GM18499 (cell line): ENCODE measurements around the gene MAPRE2.

Experiments
- ATAC-seq: cut with Tn5 transposase; IDR thresholded peaks from one replicate; pipeline ENCODE4 v1.9.1; 2021; ENCODE audit warnings: moderate number of reproducible peaks; ENCODE audit not compliant: insufficient read depth, unreplicated experiment

The MAPRE2 gene

DNA sequence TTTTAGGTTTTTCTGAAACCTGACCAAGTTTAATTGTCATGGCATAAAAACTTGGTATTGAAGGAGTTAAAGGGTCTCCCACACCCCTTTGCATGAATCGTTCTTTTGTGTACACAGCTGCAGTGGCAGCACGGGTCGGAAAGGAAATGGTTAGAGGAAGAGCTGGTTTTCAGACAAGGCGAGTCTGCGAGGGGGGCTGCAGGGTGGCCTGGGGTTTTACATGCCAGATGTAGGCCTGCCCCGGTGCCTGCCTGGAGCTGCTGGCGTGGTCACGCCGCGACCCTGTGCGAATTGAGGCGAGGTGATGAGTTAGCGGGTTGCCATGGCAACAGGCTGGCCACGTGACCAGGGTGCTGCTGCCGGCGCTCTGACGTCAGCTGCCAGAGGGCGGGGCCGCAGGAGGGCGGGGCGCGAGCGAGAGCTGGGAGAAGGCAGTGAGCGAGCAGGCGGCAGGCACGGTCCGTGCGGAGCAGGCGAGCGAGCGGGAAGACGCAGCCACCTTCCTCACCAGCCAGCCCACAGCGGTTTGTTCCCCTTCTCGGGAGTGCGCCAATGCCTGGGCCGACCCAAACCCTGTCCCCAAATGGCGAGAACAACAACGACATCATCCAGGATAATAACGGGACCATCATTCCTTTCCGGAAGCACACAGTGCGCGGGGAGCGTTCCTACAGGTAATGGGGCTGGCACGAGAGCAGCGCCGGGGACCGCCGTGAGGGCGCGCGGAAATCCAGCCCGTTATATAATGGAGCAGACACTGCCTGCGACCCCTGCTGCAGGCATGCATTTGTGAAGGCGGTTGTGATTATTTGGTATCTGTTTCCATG is at the start of gene MAPRE2:
Gene MAPRE2 (plus strand): TSS at position 426 of the 827 bp plus-strand sequence. CDS start 127 bp downstream, at position 553.
- peak; percentile 62 for ATAC-seq

DNA sequence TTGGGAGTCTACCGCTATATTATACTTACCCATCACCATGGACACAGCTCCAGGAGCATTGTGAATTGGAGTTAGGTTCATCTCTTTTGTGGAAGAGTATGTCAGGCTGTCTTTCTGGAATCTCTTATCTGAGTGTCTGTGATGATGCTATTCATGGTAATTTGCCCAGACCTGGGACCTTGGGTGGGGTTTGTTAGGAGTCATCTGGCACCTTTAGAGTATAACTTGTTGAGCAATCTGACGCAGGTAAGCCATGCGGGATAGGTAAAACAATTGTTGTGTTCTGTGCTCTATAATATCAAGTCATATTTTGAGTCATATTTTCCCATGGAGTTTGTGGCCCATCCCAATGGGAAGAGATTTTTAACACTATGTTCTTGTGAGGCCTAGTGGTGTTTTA is 49.7 kb upstream of the MAPRE2 start:
- ATAC-seq = no peak

DNA sequence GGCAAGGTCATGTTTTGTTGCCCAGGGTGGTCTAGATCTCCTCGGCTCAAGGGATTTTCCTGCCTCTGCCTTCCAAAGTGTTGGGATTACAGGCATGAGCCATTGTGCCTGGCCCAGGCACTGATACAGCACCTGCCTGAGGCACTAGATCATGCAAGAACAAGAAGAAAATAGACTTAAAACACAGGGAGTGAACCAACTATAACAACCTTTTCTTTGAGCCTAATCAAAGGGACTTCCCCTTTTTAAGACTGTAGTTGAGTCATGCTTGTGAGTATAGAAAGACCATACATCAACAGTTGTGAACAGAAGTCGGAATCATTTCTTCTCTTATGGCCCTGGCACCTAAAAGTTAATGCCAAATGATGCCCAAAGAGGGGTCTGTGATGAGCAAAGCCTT is 47.9 kb upstream of the MAPRE2 start:
- ATAC-seq = no peak

DNA sequence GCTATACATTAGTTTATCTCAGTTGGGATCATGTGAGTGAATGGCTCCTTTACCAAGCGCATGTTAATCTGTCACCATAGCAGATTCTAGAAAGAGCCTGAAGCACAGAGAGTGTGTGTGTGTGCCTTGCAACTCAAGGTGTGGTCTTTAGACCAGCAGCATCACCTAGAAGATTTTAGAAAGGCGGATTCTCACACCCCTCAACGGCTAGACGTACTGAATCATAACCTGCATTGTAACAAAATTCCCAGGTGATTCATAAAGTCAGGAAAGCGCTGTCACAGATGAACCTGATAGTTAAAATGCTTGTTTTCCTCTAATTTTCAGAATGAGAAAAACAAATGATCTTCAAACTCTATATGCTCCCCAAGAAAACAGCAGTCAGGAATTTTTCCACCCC is 45.5 kb upstream of the MAPRE2 start:
- no peak for ATAC-seq

DNA sequence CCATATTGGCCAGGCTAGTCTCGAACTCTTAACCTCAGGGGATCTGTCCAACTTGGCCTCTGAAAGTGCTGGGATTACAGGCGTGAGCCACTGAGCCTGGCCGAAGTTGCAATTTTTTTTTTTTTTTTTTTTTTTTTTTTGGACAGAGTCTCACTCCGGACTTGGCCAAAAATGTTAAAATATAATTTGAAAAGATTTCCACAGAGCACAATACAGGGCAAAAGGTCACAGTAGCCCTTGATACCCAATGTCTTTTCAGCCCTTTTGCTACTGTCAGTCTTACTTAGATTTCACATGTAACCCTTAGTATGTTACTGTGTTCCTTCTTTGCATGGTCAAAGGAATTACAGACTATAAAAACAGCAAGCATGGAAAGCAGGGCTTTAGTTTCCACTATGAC is 42.6 kb upstream of the MAPRE2 start:
- no peak for ATAC-seq

DNA sequence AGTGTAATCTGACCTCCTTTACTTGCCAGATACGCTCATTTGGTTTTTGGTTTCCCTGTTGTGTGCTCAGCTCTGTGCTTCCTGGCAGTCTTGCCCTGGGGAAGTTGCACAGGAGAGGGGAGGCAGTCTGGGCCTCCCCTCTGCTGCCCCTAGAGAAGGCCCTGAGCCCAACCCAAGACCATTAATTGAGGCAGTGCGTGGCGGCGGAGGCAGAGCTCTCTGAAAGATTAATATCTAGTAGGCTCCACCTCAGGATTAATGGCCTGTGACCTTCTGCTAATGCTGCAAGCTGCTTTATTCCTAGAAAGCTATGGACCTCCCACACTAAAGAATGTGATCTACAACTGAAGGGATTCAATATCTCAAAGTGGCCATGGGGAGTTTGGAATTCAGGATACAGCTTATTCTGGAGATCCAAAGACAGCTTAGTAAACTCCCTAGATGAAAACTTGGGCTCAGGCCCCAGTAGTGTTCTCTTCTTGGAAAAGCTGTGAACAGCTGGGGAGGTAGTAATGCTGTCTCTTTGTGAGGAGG is 41.4 kb upstream of the MAPRE2 start:
- no peak for ATAC-seq

DNA sequence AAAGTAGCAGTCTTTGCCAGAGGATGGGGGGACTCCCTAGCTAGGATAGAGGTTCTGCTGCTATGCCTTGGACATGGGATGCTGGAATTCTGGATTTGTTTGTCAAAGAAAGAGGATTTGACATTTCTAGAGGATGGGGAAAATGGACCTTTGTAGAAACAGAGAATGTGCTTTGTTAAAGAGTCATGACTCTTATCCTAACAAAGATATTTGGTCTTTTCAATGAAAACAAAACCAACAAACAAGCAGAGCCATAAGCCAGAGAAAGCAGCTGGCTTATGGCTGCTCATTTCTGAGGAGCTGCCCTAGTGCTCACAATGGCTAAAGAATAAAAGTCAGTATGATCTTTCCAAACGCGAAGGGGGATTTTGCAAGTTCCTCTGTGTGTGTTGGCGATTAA is 40.8 kb upstream of the MAPRE2 start:
- ATAC-seq = no peak

DNA sequence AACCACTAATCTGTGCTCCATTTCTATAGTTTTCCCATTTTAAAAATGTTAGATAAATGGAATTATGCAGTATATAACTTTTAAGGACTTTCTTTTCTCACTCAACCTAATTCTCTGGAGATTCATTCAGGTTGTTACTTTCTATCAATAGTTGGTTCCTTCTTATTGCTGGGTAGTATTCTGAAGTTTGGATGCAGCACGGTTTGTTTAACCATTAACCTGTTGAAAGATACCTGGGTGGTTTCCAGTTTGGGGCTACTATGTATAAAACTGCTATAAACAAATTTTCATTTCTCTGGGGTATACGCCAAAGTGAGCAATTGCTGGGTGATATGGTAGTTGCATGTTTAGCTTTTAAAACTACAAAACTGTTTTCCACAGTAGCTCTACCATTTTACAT is 39.1 kb upstream of the MAPRE2 start:
- ATAC-seq = no peak

DNA sequence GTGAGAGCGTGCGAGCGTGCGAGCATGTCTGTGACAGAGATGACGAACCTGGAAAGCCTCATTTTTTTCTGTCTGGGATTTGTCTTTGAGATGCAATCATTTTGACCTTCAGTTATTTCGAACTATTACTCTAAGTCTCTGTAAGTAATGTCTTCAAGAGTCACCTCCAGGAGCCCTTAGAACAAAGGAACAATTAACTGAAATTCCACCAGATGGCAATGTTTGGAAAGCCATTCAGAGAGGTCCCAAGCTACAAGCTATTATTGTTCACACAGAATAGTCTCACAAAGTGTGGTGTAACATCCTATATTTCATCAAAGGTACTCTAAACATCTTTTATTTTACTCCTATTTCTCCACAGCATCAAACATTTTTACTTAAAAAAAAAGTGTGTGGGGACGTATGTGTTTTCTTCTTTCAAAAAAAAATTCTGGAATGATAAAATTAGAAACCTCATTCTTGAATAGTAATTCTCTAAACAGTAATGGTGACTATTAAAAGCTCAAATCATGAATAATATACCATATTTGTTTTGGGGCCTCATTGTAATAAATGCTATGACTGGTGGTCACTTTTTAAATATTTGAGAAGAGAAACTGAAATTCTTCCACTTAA is 35.1 kb upstream of the MAPRE2 start:
- ATAC-seq = no peak

DNA sequence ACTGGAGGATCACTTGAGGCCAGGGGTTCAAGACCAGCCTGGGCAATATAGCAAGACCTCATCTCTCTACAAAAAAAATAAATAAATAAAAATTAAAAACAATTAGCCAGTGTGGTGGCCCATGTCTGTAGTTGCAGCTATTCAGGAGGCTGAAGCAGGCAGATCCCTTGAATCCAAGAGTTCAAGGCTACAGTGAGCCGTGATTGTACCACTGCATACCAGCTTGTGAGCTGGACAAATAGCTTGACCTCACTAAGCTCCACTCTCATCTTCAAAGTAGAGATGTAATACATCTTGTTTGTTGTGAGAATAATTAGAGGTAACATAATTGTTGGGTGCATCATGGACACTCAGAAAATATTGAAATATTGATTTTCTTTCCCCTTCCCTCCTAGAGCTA is 31.1 kb upstream of the MAPRE2 start:
- ATAC-seq = no peak

DNA sequence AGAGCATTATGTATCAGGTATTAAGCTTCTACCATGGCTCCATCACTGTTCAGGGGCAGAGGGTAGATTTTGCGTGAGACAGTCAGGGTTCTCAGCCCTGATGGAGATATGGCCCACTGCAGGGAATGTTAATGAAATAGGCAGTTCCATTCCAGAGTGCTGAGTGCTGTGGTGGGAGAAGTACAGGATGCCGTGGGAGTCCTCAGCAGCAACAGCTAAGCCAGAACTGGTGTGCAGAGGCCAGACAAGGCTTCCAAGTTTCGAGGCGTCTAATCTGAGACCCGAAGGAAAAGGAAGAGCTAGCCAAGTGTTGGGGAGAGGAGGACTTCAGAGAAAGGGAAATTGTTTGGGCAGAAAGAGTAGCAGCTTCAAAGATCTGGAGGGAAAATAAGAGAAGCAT is 30.2 kb upstream of the MAPRE2 start:
- no peak for ATAC-seq

DNA sequence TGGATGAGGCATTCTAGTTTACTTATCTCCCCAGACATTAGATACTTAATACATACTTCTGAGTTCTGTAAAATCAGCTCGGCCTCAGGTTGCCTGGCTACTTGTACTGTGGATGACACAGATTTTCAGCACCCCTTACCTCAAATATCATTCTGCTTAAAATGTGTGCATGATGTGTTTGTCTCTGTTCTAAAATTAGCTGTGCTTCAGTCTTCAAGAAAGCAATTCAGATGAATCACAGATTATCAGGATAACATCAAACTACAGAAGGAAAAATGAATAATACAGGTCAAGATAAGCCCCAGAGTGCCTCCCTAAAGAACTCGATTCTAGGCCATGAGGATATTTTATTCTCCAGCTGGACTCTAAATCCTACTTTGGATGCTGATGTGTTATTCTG is 21.3 kb upstream of the MAPRE2 start:
- ATAC-seq = no peak

DNA sequence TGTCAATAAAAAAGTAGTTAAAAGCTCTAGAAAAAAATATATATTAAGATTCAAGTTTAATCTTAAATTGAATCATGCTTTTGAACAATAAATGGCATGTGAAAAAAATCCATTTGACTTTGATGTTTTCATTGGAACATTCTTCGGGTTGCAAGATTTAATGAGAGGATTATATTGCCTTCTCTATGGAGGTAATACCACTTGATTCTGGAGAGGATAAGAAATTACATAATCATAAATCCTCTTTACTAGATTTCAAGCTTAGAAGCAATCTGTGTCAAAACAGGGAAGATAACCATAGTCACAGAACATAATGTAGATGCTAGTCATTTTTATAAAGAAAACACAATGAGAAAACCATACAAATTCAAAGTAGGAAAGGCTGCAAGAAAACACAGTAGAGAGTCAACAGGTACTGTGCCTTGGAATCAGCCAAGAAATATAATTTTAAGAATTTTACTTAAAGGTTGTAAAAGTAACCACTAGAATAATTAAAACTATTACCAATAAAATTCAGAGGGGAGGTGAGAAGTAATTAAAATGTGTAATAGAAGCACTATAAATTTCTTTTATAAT is 18.7 kb upstream of the MAPRE2 start:
- ATAC-seq = no peak

DNA sequence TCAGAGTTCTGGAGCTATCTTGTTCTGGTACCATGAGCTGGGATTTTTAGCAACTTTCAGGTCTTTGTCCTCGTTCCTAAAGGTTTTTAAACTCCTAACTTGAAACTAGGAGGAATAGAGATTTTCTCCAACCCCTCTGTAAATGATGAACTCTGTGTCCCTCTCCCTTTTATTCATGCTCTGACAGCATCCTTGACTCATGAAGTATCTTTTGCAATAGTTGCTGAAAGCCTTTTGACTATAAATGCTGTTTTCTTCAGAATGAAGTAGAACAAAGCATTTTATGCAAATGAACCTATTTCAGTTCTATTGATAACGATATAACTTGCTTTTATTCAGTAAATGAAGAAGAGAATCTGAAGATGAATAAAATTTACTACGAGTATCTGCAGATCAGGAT is 17.0 kb upstream of the MAPRE2 start:
- ATAC-seq = no peak

DNA sequence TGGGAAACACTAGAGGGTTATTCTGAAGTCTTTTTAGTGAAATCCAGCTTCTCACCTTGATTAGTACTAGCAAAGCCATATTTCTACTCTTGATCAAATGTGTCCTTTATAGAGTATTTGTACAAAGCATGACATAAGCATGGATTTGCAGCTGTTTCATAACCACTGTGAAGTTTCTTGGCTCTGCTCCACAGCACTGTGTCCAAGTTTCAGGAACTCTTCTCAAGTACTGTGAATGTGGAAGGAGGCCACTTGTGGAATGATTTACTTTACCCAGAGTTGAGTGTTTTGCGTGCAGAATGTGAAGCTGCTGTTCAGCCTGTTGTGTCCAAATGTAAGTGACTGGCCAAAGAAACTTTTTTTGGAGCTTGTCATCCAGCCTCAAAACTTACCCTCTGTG is 16.2 kb upstream of the MAPRE2 start:
- ATAC-seq = no peak

DNA sequence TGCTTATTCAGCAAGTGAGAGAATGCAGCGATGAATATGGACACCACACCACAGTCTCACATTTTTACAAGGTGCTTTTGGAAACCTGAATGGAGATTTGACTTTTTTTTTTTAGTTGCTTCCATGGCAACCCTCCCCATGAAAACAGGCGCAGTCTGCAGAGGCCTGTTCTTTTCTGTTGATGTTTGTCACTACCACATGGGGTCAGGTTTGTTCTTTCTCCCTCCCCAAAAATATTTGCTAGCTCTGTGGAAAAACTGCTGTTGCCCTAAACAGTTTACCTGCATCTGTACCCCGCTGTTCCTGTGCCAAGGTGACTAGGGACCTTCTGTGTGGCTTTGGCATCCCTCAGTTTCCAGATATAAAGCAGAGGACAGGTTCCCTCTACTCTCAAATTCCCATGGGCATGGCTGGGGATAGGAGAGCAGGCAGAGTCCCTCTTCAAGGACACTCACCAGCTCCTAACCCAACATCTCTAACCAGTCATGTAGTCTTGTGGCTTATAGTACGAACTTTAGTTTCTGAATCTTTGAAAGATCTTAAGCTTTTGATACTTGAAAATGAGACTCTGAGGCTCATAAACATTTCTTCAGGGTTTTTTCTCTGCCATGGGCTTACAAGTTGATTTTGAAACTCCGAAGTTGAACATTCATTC is 14.7 kb upstream of the MAPRE2 start:
- peak; percentile 36 for ATAC-seq

DNA sequence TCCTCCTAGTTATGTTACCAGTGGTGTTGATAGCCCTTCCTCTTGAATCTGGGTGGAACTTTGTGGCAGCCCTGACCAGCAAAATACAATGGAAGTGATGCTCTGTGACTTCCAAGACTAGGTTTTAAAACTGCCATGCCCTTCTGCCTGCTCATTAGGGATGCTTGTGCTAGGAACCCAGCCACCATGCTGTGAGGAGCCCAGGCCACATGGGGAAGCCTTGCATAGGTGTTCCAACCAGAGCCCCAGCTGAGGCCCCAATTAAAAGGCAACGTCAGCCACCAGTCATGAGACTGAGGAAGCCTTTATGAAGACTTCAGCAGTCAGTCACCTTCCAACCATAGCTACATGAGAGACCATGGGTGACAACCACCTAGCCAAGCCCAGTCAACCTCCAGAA is 14.0 kb upstream of the MAPRE2 start:
- ATAC-seq = no peak

DNA sequence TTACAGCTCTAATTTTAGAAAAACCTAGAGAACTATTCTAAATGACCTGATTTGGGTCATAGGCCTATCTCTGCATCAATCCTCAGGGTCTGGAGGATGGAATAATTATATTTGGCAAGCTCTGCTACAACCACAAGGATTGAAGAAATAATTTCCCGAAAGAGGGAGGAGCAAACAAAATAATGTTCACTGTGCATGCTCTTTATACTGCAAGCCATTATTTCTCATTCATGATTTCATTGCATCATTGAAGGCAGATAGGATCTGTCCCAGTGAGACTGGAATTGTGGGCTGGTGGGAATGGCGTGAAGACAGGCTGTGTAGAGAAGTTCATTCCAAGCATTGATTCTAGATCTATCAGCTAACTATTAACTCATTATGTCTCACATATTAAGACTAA is 12.7 kb upstream of the MAPRE2 start:
- ATAC-seq = no peak

DNA sequence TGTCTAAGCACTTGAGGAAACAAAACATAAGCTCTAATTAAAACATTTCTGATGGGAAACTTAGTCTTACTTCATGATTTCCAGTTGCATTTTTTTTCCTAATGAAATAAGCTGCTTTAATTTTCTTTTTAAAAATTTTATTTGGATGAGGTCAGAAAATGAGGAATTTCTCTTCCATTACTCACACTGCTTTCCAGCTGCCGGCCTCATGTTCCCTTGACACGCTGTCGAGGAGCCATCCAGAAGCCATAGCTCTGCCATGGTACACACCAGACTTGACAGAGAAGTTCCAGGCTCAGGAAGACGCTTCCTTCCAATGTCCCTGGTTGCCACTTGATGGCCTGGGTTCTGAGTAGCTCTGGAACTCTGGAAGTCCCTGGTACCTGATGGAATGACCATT is 12.1 kb upstream of the MAPRE2 start:
- no peak for ATAC-seq

DNA sequence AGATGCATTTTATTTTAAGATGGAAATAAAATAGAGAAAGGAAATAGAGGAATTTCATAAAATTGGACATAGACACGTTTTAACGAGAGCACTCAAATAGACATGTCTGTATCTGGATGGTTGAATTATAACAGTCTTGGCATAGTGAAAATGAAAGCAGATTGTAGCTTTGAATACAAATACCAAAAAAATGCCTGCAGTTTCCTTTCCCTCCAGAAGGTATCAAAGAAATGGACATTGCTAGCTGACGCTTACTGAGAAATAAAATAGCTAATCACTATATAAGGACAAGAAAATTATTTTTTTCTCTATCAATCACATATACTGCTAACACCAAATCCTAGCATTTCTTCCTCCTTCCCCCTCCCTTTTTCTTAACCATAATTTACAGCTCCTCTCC is 11.4 kb upstream of the MAPRE2 start:
- ATAC-seq = peak; percentile 71
